GM12891 (cell line): ENCODE measurements around the gene NCAM1.

Experiments used
- DNase-seq: peaks from one replicate; pipeline ENCODE4 v3.0.0; 2011; ENCODE audit warnings: low spot score; ENCODE audit not compliant: insufficient read length
- FAIRE-seq: peaks from 2 replicates; lab custom pipeline; 2011; peaks lifted over from hg19 to GRCh38; lab: Jason Lieb, UNC
- PAX5 ChIP-seq: IDR thresholded peaks from 2 replicates; pipeline ENCODE4 v1.6.1; 2011; ENCODE audit warnings: low read length, moderate library complexity, mild to moderate bottlenecking; ENCODE audit not compliant: insufficient read depth, severe bottlenecking
- POLR2A ChIP-seq: IDR thresholded peaks from 2 replicates; pipeline ENCODE4 v1.6.1; 2011; ENCODE audit warnings: low read depth, low read length, control low read depth
- POLR2AphosphoS5 ChIP-seq: IDR thresholded peaks from 2 replicates; pipeline ENCODE4 v1.6.1; 2011; ENCODE audit warnings: low read depth, low read length, control low read depth
- POU2F2 ChIP-seq: IDR thresholded peaks from 2 replicates; pipeline ENCODE4 v1.6.1; 2011; ENCODE audit warnings: low read depth, mild to moderate bottlenecking, control low read depth, low read length, moderate library complexity
- SPI1 ChIP-seq: IDR thresholded peaks from 2 replicates; pipeline ENCODE4 v1.6.1; 2011; ENCODE audit warnings: low read depth, low read length, control low read depth
- TAF1 ChIP-seq: IDR thresholded peaks from 2 replicates; pipeline ENCODE4 v1.6.1; 2011; ENCODE audit warnings: low read depth, low read length, control low read depth

NCAM1 gene

GRCh38 chr11:113240790-113241635, 279.8 kb downstream of the NCAM1 start:
- DNase-seq (no peak), FAIRE-seq (no peak)
- no peak for TF ChIP-seq POU2F2
- no peak for TF ChIP-seq TAF1
- TF ChIP-seq POLR2A, result no peak
- no peak for TF ChIP-seq PAX5
- TF ChIP-seq POLR2AphosphoS5, result no peak

GRCh38 chr11:113241636-113242054, 280.4 kb downstream of the NCAM1 start:
- TF ChIP-seq SPI1, result no peak
- TF ChIP-seq POLR2A, result no peak
- TF ChIP-seq PAX5, result no peak
- no peak for TF ChIP-seq POU2F2
- TF ChIP-seq POLR2AphosphoS5, result no peak
- no peak for TF ChIP-seq TAF1
- DNase-seq, result no peak
- no peak for FAIRE-seq

GRCh38 chr11:113242060-113242459, 280.8 kb downstream of the NCAM1 start:
- DNase-seq (no peak), FAIRE-seq (no peak)
- TF ChIP-seq POU2F2, result no peak
- no peak for TF ChIP-seq POLR2A
- TF ChIP-seq SPI1, result no peak
- TF ChIP-seq TAF1, result no peak
- no peak for TF ChIP-seq POLR2AphosphoS5
- TF ChIP-seq PAX5, result no peak

GRCh38 chr11:113242767-113243397, 281.7 kb downstream of the NCAM1 start:
- FAIRE-seq (peak; percentile 35), DNase-seq (no peak)
- TF ChIP-seq PAX5 (no peak), TAF1 (no peak), SPI1 (no peak), POLR2A (no peak), POU2F2 (no peak), POLR2AphosphoS5 (no peak)

GRCh38 chr11:113243696-113244095, 282.5 kb downstream of the NCAM1 start:
- no peak for DNase-seq
- no peak for FAIRE-seq
- no peak for TF ChIP-seq PAX5
- TF ChIP-seq POLR2A, result no peak

- DNase-seq, result no peak
- TF ChIP-seq POU2F2 (no peak), SPI1 (no peak), POLR2A (no peak), POLR2AphosphoS5 (no peak), PAX5 (no peak), TAF1 (no peak)
- FAIRE-seq, result no peak
Observed at GRCh38 chr11:113245216-113245615, 284.0 kb downstream of the NCAM1 start.

- no peak for FAIRE-seq
- DNase-seq, result no peak
- no peak for TF ChIP-seq POLR2AphosphoS5
- no peak for TF ChIP-seq PAX5
- no peak for TF ChIP-seq SPI1
- TF ChIP-seq POU2F2, result no peak
- no peak for TF ChIP-seq TAF1
- no peak for TF ChIP-seq POLR2A
Observed at GRCh38 chr11:113247221-113247620, 286.0 kb downstream of the NCAM1 start.

GRCh38 chr11:113247966-113248365, 286.7 kb downstream of the NCAM1 start:
- TF ChIP-seq SPI1, result no peak
- no peak for TF ChIP-seq POLR2AphosphoS5
- TF ChIP-seq POU2F2, result no peak
- TF ChIP-seq POLR2A, result no peak
- TF ChIP-seq TAF1, result no peak
- no peak for TF ChIP-seq PAX5
- no peak for FAIRE-seq
- no peak for DNase-seq

- TF ChIP-seq POLR2AphosphoS5, result no peak
- TF ChIP-seq TAF1, result no peak
- no peak for TF ChIP-seq POU2F2
- no peak for TF ChIP-seq POLR2A
- TF ChIP-seq SPI1, result no peak
- TF ChIP-seq PAX5, result no peak
- no peak for DNase-seq
- FAIRE-seq, result no peak
Observed at GRCh38 chr11:113248702-113249490, 287.7 kb downstream of the NCAM1 start.
